ENCODE measurements around the gene RPL19.

- TF ChIP-seq EZH2 (IDR thresholded peaks at IDR 0.05; ENCODE audit: insufficient read depth, poor library complexity, severe bottlenecking) (no peak), EZH2phosphoT487 (IDR thresholded peaks at IDR 0.05; ENCODE audit: insufficient read depth, low read depth) (no peak)
These were observed 24.8 kb downstream of the RPL19 start for GRCh38 chr17:39224778-39225307.

Measured in GM23248 (cell line).